Osteoblast (primary cell): Measurements from ENCODE around the gene PTPRH. TPM values are rescaled to one million over a fixed set of nuclear protein-coding genes. Genes with fewer than 3 reads are reported as not detected.

Experiments used
- DNase-seq: peaks from one replicate; pipeline ENCODE4 v3.0.0; 2011; ENCODE audit warnings: low spot score, mixed read lengths; ENCODE audit not compliant: insufficient read length; ENCODE audit errors: missing footprints
- H2AFZ ChIP-seq: 2 replicates; pipeline ENCODE4 v1.6.0; 2011; ENCODE audit warnings: mild to moderate bottlenecking, low read length
- H3K27ac ChIP-seq: 2 replicates; pipeline ENCODE4 v1.5.1; 2011; ENCODE audit warnings: mild to moderate bottlenecking, low read depth, low read length, moderate library complexity
- H3K27me3 ChIP-seq: 2 replicates; pipeline ENCODE4 v1.6.0; 2012; ENCODE audit warnings: mild to moderate bottlenecking, control low read depth, inconsistent platforms, low read length, moderate library complexity; ENCODE audit not compliant: insufficient read depth
- H3K36me3 ChIP-seq: 2 replicates; pipeline ENCODE4 v1.5.1; 2011; ENCODE audit warnings: mild to moderate bottlenecking, low read length, control low read depth, moderate library complexity; ENCODE audit not compliant: insufficient read depth
- H3K4me1 ChIP-seq: 2 replicates; pipeline ENCODE4 v1.5.1; 2011; ENCODE audit warnings: mild to moderate bottlenecking, low read length, control low read depth, moderate library complexity; ENCODE audit not compliant: insufficient read depth
- H3K4me2 ChIP-seq: 2 replicates; pipeline ENCODE4 v1.6.0; 2011; ENCODE audit warnings: mild to moderate bottlenecking, low read length; ENCODE audit not compliant: insufficient read depth
- H3K4me3 ChIP-seq: fragments of 200-600 bp; sonication (generic); 3 replicates; pipeline ENCODE4 v1.5.1; 2012; ENCODE audit warnings: mild to moderate bottlenecking, low read length, inconsistent platforms; ENCODE audit not compliant: insufficient read depth
- H3K79me2 ChIP-seq: 2 replicates; pipeline ENCODE4 v1.6.0; 2012; ENCODE audit warnings: mild to moderate bottlenecking, low read length, control low read depth, inconsistent platforms; ENCODE audit not compliant: insufficient read depth
- H3K9me3 ChIP-seq: 2 replicates; pipeline ENCODE4 v1.5.1; 2011; ENCODE audit warnings: low read depth, low read length, control low read depth
- H4K20me1 ChIP-seq: 2 replicates; pipeline ENCODE4 v1.6.0; 2012; ENCODE audit warnings: mild to moderate bottlenecking, low read length, control low read depth; ENCODE audit not compliant: insufficient read depth
- total RNA-seq: library from RNA; depleted of rRNA; stranded (reverse); fragments of >200 nt; gene quantifications from 2 replicates; pipeline ENCODE4 v1.2.3, GENCODE V29; 2012
- TF ChIP-seq, protein P1 (sequence below): IDR thresholded peaks from 2 replicates; pipeline ENCODE4 v1.5.1; 2011; ENCODE audit warnings: mild to moderate bottlenecking, low read depth, low read length, moderate library complexity; ENCODE audit errors: extremely low read depth

The PTPRH gene
- total RNA-seq, 1 donor: 1.1 TPM

DNA sequence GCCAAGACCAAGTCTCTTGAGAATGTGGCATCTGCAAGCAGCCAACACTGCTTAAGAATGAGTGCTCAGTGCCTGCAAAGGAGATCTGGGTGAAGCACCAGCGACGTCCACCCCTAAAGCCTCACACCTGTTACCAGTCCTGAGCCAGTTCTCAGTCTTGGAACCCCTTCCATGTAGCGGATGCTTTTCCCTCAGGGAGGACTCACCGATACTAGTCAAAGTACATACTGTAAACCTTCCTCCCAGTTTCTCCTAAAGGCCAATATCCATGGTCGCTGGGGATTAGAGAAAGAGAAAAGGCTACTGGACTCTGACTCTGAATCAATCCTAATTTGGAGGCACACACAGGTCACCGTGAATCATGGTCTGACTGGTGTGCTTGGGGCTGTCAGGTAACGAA is 4.2 kb upstream of the PTPRH start:
- Histone ChIP-seq H3K27ac (no peak overlapping the region), H3K9me3 (peaks cover 4% of the 10 kb centered on the region), H3K36me3 (no peaks in the 10 kb centered on the region), H3K4me1 (peaks cover 25% of the 10 kb centered on the region), H3K4me2 (no peak overlapping the region), H4K20me1 (peaks cover 5% of the 10 kb centered on the region), H3K27me3 (no peaks in the 10 kb centered on the region), H3K4me3 (no peak overlapping the region), H2AFZ (no peak overlapping the region), H3K79me2 (no peaks in the 10 kb centered on the region)
- TF ChIP-seq, protein P1, sequence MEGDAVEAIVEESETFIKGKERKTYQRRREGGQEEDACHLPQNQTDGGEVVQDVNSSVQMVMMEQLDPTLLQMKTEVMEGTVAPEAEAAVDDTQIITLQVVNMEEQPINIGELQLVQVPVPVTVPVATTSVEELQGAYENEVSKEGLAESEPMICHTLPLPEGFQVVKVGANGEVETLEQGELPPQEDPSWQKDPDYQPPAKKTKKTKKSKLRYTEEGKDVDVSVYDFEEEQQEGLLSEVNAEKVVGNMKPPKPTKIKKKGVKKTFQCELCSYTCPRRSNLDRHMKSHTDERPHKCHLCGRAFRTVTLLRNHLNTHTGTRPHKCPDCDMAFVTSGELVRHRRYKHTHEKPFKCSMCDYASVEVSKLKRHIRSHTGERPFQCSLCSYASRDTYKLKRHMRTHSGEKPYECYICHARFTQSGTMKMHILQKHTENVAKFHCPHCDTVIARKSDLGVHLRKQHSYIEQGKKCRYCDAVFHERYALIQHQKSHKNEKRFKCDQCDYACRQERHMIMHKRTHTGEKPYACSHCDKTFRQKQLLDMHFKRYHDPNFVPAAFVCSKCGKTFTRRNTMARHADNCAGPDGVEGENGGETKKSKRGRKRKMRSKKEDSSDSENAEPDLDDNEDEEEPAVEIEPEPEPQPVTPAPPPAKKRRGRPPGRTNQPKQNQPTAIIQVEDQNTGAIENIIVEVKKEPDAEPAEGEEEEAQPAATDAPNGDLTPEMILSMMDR: no peak
- DNase-seq: no peak

DNA sequence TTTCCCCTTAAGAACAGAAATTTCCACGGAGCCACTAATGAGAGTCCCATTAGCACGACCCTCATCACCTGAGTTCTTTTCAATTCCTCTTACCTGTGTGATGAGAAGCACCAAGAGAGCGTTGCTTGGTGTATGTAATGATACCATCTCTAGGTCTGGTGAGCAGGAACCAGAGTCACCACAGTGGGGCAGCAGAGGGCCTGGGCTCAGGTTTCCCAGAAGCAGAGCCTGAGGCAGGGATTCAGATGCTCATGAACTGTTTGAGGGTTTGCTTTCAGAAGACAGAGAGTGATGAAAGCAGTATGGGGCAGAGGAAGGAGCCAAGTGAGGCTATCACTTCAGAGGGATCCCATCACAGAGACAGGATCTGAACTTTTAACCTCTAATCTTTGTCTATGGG is 3.1 kb upstream of the PTPRH start:
- Histone ChIP-seq H3K9me3 (peaks cover 4% of the 10 kb centered on the region), H3K4me1 (peaks cover 25% of the 10 kb centered on the region), H3K79me2 (no peaks in the 10 kb centered on the region), H3K36me3 (no peaks in the 10 kb centered on the region), H3K27me3 (no peaks in the 10 kb centered on the region), H2AFZ (no peak overlapping the region), H3K27ac (no peak overlapping the region), H3K4me3 (no peak overlapping the region), H4K20me1 (peaks cover 5% of the 10 kb centered on the region), H3K4me2 (no peak overlapping the region)
- no peak for DNase-seq
- TF ChIP-seq, protein P1: peak; percentile 28

DNA sequence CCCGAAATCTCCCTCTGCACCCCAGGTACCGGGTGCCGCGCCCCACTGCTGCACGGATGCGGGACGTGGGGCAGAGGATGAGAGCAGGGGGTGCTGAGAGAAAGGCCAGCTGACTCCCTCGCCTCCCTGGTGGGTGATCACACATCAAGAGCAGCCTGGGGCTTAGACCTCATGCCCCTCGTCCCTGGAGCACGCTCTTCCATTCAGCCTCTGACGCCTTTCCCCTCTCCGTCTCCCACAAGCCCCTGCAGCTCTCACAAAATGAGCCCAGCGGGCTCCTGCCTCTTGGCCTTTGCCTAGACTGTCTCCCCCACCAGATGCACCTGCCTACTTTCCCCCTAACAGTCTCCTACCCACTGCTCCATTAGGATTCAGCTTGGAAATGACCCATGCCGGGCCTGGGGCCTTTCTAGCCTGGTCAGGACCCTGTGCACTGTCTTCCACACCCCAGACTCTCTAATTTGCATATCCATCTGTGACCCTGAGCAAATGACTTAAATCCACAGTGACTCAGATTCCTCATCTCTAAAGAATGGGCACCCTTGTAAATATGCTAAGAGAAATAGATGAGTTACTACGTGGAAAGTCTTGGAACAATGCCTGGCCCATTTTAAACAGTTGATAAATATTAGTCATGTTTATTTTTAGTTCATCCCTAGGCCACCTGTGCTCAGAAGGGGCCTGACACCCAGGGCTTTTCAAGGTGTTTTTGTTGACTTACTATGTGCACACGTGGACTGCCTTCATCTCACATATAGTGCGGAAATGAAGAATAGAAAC is 582 bp upstream of the PTPRH start:
- no peak overlapping the region for H3K4me2 ChIP-seq
- H3K4me1 ChIP-seq: peaks cover 26% of the 10 kb centered on the region
- peak; percentile 93 for DNase-seq
- H3K27me3 ChIP-seq: no peaks in the 10 kb centered on the region
- H3K4me3 ChIP-seq: no peak overlapping the region
- no peak overlapping the region for H2AFZ ChIP-seq
- TF ChIP-seq, protein P1: no peak
- H3K27ac ChIP-seq: peak overlapping the region; percentile 61
- peaks cover 2% of the 10 kb centered on the region for H4K20me1 ChIP-seq
- H3K9me3 ChIP-seq: peaks cover 4% of the 10 kb centered on the region
- no peaks in the 10 kb centered on the region for H3K79me2 ChIP-seq
- no peaks in the 10 kb centered on the region for H3K36me3 ChIP-seq

DNA sequence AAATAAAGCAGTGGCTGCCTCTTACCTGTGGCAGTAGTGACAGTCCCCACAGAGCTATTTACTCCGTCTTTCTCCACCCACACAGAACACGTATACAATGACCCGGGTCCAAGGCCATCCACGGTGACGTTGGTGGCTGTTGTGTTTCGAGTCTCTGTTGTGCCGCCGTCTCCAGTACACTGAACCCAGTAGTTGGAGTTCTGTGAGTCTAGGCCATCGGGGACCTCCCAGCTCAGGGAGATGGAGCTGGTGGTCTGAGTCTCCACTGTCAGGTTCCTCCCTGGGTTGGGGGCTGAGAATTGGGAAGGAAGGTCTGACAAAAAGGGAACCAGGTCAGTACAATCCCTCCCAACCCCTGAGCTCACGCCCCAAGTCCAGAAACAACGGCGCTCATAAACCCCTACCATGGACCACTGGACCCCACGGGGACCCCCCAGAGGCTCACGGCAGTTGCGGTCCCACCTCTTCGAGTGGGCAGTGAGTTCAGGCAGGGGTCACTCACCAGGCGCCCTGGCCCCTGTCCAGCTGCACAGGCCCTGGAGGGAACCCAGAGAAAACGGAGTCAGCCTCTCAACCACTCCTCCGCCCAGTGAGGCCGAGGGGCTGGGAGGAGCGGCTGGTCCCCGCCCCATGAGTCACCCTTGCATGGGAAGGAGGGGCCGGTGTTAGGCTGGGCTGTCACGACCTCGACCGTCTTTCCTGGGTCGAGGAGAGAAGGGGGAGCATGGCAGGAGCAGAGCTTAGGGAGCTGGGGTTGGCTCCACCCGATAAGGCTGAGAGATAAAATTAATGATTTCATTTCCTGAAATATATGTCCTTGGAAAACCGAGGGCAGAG is 2.4 kb downstream of the PTPRH start:
- peak; percentile 99 for DNase-seq
- Histone ChIP-seq H3K4me2 (peak overlapping the region; percentile 55), H2AFZ (no peak overlapping the region), H3K4me3 (peak overlapping the region; percentile 46), H3K79me2 (no peaks in the 10 kb centered on the region), H4K20me1 (peaks cover 2% of the 10 kb centered on the region), H3K4me1 (peaks cover 26% of the 10 kb centered on the region), H3K9me3 (no peaks in the 10 kb centered on the region), H3K36me3 (no peaks in the 10 kb centered on the region), H3K27me3 (no peaks in the 10 kb centered on the region), H3K27ac (no peak overlapping the region)
- TF ChIP-seq, protein P1: no peak
